ENCODE results near the gene ACOX1.

GRCh38 chr17:75927286-75927922, 51.6 kb downstream of the ACOX1 start:
- TF ChIP-seq GATA3 (IDR thresholded peaks at IDR 0.05; ENCODE audit: low read depth, low read length) (no peak), GATA2 (IDR thresholded peaks at IDR 0.05; ENCODE audit: low read depth, low read length) (no peak)
